Neural progenitor cell (in vitro differentiated cells): Measurements from ENCODE around the gene ZNF488.

ENCODE experiments used
- EZH2 ChIP-seq: fragments of 200-600 bp; sonication (generic); IDR thresholded peaks from 2 replicates; pipeline ENCODE4 v1.6.1; 2017; ENCODE audit warnings: antibody characterized with exemption, mild to moderate bottlenecking, moderate library complexity
- EZH2phosphoT487 ChIP-seq: fragments of 200-600 bp; sonication (generic); IDR thresholded peaks from 2 replicates; pipeline ENCODE4 v1.6.1; 2017; ENCODE audit warnings: antibody characterized with exemption
- TF ChIP-seq, protein P1 (sequence below): fragments of 200-600 bp; sonication (generic); IDR thresholded peaks from 2 replicates; pipeline ENCODE4 v1.5.1; 2017; ENCODE audit warnings: antibody characterized with exemption, mild to moderate bottlenecking

DNA sequence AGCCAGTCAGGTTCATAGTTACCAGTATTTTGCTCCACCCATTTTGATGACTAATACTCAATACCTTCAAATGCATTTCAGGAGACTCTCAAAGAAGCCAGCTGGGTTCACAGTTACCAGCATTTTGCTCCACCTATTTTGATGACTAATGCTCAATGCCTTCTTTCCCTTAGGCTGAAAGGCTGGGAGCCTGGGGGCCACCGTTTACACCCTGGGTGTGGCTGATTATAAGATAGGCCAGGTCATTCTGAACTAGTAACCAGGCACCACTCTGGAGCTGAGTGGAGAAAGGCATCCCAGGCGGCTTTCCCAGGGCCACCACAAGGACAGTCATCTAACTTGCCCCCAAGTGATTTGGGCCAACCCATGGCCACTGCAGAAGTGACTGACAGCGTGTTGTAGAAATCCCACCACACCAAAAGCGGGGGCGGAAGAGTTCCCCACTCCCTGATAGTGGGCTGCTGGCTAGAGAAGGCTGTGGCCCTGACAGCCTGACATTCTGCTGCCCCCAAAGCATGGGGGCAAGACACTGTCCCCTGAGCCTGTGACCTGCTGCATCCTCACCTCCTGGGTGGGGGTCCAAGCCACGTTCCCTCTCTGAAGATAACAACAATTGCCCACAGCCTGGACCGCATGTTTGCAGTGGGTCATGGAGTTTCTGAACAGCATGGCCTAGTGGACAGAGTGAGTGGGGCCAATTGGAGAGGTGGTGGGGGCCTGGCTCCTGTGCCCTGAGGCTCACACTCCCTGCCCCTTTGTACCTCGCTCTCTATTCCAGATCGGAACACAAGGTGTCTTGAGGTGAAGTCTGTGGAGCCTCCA, 23.0 kb upstream of the ZNF488 start:
- TF ChIP-seq EZH2 (no peak), EZH2phosphoT487 (no peak)
- TF ChIP-seq, protein P1, sequence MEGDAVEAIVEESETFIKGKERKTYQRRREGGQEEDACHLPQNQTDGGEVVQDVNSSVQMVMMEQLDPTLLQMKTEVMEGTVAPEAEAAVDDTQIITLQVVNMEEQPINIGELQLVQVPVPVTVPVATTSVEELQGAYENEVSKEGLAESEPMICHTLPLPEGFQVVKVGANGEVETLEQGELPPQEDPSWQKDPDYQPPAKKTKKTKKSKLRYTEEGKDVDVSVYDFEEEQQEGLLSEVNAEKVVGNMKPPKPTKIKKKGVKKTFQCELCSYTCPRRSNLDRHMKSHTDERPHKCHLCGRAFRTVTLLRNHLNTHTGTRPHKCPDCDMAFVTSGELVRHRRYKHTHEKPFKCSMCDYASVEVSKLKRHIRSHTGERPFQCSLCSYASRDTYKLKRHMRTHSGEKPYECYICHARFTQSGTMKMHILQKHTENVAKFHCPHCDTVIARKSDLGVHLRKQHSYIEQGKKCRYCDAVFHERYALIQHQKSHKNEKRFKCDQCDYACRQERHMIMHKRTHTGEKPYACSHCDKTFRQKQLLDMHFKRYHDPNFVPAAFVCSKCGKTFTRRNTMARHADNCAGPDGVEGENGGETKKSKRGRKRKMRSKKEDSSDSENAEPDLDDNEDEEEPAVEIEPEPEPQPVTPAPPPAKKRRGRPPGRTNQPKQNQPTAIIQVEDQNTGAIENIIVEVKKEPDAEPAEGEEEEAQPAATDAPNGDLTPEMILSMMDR = no peak
